GM10266 (cell line): Measurements from ENCODE around the gene ARSB.
"Not testable (repeated sequence)": the region's sequence is repeated elsewhere in the genome, so short reads cannot be mapped to it uniquely, and the experiment has no call there.

Experiments
- DNase-seq: peaks from one replicate; pipeline ENCODE4 v3.0.0; 2012; ENCODE audit errors: extremely low spot score
- CTCF ChIP-seq: IDR thresholded peaks from 2 replicates; pipeline ENCODE4 v1.5.1; 2012; ENCODE audit warnings: mild to moderate bottlenecking, low read depth; ENCODE audit not compliant: control insufficient read depth, insufficient read depth; ENCODE audit errors: missing control alignments

Gene ARSB

DNA sequence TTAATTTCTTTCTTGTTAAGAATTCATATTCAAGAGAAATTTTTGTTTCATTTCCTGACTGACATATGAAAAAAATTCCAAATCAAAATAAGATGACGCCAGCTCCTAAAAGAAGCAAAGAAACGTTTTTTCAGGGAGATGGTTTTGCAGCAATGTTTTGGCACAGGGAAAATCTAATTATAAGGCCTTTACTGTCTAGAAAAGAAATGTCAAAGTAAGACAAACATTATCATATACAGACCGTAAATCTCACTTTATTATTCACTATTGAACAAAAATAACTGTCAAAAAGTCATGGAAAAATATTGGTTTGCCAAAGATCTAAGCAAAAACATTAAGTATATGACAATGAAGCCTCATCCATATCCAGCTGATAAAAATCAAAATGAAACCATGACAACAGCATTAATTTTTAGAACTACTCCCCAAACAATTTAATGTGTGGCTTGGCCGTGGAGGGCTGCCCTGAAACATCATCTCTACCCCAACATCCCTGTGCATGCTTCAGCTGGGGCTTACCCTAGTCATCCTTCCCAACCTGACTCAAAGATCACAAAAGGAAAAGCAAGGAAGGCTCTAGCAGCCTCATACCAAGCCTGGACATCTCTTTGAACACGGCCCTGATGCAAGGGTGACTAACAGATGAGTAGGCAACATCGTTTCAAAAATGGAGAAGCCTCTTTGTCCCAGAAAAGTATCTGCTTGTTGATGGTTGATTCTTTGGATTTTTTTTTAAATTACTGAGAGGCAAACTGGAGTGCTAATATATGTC lies 95.6 kb downstream of the ARSB start:
- no peak for DNase-seq
- TF ChIP-seq CTCF = peak; percentile 2

GRCh38 chr5:78888580-78889368 lies 96.3 kb downstream of the ARSB start:
- no peak for TF ChIP-seq CTCF
- DNase-seq = no peak

DNA sequence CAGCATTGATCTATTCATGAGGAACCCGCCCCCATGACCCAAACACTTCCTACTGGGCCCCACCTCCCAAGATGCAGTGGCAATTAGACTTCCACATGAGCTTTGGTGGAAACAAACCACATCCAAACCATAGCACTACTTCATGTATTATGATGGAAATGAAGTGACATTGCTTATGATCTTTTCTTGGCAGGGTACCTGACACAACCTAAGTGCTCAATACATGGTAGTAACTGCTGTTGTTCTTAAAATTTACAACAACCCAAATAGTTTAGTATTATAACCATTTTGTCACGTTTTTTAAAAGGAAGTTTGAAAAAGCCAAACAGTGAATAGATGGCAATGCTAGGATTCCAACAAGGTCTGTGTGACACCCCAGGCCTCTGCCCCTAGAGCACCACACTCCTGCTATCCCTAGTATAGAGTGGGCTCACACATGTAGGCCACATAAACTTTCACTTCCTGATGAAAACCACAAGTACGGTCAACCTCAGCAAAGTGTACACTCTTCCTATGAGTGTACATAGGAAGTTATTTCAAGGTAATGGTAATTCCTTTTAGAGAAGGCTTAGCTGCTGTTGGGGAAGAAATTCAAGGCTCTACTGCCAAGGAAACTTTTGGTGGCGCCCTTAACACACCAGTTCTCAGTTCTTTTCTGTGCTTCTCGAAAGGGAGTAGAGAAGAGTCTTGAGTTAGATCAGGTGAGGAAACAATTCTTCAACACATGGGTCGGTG lies 97.6 kb downstream of the ARSB start:
- DNase-seq = peak; percentile 42
- TF ChIP-seq CTCF = peak; percentile 25

DNA sequence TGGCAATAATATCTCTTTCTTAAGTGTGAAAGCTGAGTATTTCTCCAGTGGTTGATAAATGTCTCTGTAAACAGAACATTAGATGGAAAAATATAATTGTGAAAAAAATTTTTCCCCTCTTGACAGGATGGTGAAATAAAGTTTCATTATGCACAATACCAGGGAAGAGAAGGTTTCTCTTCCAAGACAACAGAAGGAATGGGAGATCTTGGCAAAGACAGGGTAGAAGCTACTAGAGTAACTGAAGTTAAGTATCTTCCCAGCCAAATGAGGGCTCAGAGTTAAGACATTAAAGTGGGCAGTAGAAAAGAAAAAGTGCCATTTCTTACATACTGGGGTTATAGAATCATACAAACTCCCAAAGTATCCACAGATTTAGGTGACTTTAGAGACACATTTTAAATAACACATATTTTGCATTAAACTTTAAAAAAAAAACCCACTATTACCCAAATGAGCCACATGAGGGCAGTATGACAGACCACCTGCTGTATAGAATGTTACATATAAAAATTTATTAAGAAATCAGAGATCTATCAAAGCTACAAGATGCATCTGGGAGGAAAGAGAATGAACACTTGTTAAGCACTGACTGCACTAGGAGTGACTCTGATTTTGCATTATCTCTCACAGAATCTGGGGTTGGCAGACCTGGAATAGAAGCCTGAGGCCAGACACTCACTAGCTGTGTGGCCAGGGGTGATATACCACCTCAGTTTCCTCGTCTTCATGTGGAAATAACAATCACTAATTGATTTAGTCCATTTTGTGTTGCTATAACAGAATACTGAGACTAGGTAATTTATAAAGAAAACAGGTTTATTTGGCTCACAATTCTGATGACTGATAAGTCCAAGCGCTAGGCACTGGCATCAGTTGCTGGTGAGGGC lies 98.5 kb downstream of the ARSB start:
- TF ChIP-seq CTCF = peak; percentile 18

DNA sequence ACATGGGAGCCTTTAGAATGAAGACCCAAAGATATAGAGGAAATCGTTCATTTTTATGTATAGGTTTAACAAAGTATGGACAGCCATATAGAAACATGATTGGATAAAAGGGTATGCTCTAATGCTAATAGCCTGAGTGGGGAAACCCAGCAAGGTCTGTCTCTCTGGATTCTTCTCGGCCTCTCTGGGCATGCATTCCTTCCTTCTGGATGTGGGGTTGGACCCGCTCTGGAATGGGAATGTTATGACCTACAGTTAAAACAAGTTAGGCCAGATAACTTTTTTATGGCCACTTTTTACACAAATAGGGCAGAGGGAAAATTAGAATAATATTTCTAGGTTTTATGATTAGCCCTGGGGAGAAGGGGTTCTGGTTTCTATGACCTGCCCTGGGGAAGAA lies 103.2 kb downstream of the ARSB start:
- TF ChIP-seq CTCF = no peak
- DNase-seq = no peak

More for the DNA sequence above, 98.5 kb downstream of the ARSB start:
- DNase-seq = no peak

DNA sequence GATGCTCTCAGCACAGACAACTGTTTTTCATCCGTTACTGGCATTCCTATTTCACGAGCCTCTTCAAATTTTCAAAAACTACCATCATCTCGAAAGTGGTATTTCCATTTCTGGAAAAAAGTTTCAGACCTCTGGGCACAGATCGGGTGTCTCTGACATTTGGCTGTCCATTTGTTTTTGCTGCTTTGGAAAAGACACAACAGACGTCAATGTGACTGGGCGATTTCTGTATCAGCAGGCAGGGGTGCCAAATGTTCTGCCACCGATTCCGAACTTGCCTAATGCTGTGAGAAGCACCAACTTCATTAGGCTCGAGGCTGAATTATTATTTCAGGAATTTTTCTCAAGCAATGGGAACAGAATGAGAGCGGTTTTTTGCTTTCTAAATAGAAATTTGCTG lies 105.6 kb downstream of the ARSB start:
- no peak for TF ChIP-seq CTCF
- DNase-seq = no peak

DNA sequence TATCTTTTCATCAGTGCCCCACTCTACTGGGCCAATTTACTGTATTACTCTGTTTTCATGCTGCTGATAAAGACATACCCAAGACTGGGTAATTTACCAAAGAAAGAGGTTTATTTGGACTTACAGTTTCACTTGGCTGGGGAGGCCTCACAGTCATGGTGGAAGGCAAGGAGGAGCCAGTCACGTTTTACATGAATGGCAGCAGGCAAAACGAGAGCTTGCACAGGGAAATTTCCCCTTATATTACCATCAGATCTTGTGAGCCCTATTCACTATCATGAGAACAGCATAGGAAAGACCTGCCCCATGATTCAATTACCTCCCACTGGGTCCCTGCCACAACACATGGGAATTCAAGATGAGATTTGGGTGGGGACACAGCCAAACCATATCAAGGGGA lies 119.0 kb downstream of the ARSB start:
- DNase-seq = not testable (repeated sequence)
